Measurements from ENCODE around the gene BLOC1S2. TPM values are rescaled to one million over a fixed set of nuclear protein-coding genes. Genes with fewer than 3 reads are reported as not detected.

BLOC1S2 gene
- total RNA-seq, 1 donor from 2014 or later: 45.4 TPM

DNA sequence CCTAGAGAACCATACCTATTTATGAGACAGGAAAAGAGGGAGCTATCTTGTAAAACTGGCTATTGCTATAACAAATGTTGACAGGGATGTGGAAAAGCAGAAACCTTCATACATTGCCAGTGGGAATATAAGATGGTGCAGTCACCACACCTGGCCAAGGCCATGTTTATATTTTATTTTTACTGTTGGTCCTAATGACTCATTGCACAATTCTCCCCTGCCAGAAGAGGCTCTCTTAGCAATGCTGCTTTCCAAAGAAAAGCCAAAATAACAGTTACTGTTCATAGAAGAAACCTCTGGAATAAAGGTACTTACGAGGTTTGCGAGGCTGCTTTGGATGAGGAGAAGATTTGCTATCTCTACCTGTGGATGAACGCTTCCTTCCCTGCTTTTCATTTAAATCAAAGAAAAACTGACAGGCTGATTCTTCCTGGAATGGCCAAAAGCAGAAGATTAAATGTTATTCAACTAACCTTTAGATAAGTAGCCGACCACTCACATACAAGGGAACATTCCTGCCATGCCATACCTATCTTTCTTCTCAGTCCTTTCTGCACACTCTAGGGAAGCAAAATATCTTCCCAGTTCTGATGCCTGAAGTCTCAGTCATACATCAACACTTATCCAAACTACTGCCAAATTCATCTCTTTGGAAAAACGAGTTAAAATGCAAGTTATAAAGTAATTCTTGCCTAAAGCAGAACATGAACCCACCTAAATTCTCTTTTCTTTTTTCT, 40.8 kb downstream of the BLOC1S2 start:
- Histone ChIP-seq H3K4me1 (no peaks in the 10 kb centered on the region), H3K4me3 (no peak overlapping the region), H3K9me3 (no peaks in the 10 kb centered on the region), H3K36me3 (peaks cover 100% of the 10 kb centered on the region), H3K27me3 (ENCODE audit: low read depth) (no peaks in the 10 kb centered on the region), H3K27ac (no peak overlapping the region)
- ATAC-seq (no peak), DNase-seq (no peak)
- intact Hi-C loops (cut with DNase I): no loop called here
- TF ChIP-seq, protein P1, sequence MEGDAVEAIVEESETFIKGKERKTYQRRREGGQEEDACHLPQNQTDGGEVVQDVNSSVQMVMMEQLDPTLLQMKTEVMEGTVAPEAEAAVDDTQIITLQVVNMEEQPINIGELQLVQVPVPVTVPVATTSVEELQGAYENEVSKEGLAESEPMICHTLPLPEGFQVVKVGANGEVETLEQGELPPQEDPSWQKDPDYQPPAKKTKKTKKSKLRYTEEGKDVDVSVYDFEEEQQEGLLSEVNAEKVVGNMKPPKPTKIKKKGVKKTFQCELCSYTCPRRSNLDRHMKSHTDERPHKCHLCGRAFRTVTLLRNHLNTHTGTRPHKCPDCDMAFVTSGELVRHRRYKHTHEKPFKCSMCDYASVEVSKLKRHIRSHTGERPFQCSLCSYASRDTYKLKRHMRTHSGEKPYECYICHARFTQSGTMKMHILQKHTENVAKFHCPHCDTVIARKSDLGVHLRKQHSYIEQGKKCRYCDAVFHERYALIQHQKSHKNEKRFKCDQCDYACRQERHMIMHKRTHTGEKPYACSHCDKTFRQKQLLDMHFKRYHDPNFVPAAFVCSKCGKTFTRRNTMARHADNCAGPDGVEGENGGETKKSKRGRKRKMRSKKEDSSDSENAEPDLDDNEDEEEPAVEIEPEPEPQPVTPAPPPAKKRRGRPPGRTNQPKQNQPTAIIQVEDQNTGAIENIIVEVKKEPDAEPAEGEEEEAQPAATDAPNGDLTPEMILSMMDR (IDR thresholded peaks at IDR 0.05): no peak

DNA sequence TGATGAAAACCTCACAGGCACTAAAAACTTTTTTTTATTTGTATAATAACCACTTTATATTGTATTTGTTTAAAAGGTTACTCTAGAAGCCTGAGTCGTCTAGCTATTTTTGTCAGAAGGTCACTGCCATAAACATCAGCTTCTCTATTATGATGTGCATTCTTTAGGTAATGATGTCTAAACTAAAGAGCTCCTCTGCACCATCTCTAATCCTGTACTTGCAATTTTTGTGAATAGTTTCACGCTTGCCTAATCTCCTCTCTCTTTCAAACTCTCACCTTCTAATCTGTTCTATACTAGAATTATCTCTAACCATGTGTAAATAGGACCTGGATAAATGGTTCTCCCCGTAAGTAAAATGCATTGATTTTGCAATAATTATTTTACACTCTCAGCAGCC, 46.6 kb downstream of the BLOC1S2 start:
- ATAC-seq: no peak
- no peaks in the 10 kb centered on the region for H3K4me1 ChIP-seq
- intact Hi-C loops (cut with DNase I): no loop called here
- no peaks in the 10 kb centered on the region for H3K9me3 ChIP-seq
- H3K27ac ChIP-seq: no peak overlapping the region
- peaks cover 100% of the 10 kb centered on the region for H3K36me3 ChIP-seq
- DNase-seq: no peak
- no peaks in the 10 kb centered on the region for H3K27me3 ChIP-seq (ENCODE audit: low read depth)
- TF ChIP-seq, protein P1 (IDR thresholded peaks at IDR 0.05): no peak
- no peak overlapping the region for H3K4me3 ChIP-seq

DNA sequence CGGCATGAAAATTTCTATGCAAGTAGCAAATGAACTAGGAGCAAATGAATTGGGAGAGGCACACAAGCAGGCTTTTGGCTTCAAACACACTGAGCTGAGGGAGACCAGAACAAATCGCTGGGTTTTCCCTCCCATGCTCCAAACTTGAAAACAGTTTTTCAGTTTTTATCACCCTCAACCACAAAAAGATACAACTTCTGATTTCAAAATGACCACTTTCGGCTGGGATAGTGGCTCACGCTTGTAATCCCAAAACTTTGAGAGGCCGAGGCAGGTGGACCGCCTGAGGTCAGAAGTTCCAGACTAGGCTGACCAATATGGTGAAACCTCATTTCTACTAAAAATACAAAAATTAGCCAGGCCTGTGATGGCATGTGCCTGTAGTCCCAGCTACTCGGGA, 48.1 kb downstream of the BLOC1S2 start:
- intact Hi-C loops (cut with DNase I): no loop called here
- peaks cover 100% of the 10 kb centered on the region for H3K36me3 ChIP-seq
- ATAC-seq: no peak

DNA sequence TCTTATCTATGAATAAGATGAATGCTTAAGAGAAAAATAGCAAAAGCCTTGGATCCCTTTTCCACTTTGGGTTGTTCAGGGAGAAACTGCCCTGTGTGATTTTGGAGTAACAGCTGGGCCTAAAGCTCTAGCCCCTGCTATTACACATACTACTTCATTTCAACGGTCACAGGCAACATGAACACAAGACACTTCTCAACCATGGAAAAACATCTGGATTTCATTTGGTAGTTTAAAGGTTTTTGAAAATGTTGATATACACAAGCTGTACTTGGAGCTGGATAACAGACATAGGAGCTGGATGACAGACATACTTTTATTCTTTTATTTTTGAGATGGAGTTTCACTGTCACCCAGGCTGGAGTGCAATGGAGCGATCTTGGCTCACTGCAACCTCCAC, 54.4 kb downstream of the BLOC1S2 start:
- no peak for DNase-seq
- no peak overlapping the region for H3K27ac ChIP-seq
- no peaks in the 10 kb centered on the region for H3K9me3 ChIP-seq
- H3K4me3 ChIP-seq: no peak overlapping the region
- peaks cover 54% of the 10 kb centered on the region for H3K36me3 ChIP-seq
- intact Hi-C loops (cut with DNase I): no loop called here
- ATAC-seq: no peak
- peaks cover 19% of the 10 kb centered on the region for H3K4me1 ChIP-seq
- no peaks in the 10 kb centered on the region for H3K27me3 ChIP-seq (ENCODE audit: low read depth)
- TF ChIP-seq, protein P1 (IDR thresholded peaks at IDR 0.05): no peak

More for the DNA sequence above, 48.1 kb downstream of the BLOC1S2 start:
- DNase-seq: no peak
- no peaks in the 10 kb centered on the region for H3K9me3 ChIP-seq
- no peak overlapping the region for H3K4me3 ChIP-seq
- no peak overlapping the region for H3K27ac ChIP-seq
- TF ChIP-seq, protein P1 (IDR thresholded peaks at IDR 0.05): no peak
- H3K4me1 ChIP-seq: no peaks in the 10 kb centered on the region
- H3K27me3 ChIP-seq (ENCODE audit: low read depth): no peaks in the 10 kb centered on the region

DNA sequence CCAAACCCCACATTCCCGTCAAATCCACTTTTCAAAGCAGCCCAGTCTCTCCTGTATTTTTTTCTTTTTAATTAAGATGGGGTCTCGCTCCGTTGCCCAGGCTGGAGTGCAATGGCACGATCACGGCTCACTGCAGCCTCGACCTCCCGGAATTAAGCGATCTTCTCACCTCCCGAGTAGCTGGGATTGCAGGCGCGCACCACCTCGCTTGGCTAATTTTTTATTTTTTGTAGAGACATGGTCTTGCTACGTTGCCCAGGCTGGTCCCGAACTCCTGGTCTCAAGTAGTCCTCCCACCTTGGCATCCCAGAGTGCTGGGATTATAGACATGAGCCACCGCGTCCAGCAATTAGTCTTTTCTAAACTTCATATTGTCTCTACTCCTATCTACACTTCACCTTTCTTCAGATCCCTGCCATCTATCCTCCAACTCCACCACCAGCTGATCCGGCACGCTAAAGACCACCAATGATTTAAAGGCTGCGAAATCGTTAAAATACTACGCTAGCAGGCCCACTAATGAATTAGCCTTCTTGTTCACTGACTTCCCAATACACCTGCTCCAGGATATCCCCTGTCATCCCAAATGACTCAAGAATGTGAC, 56.6 kb downstream of the BLOC1S2 start:
- TF ChIP-seq, protein P1 (IDR thresholded peaks at IDR 0.05): no peak
- ATAC-seq (no peak), DNase-seq (no peak)
- Histone ChIP-seq H3K27me3 (ENCODE audit: low read depth) (no peaks in the 10 kb centered on the region), H3K36me3 (peaks cover 41% of the 10 kb centered on the region), H3K9me3 (no peaks in the 10 kb centered on the region), H3K27ac (peak overlapping the region; percentile 87), H3K4me1 (peaks cover 19% of the 10 kb centered on the region), H3K4me3 (peak overlapping the region; percentile 82)
- intact Hi-C loops (cut with DNase I): no loop called here
